GM21529 (cell line): ENCODE results near the gene ALKBH8.
"Not testable (repeated sequence)": the region's sequence is repeated elsewhere in the genome, so short reads cannot be mapped to it uniquely, and the experiment has no call there.

Experiments used
- ATAC-seq: cut with Tn5 transposase; IDR thresholded peaks from one replicate; pipeline ENCODE4 v1.9.1; 2021; ENCODE audit not compliant: unreplicated experiment

The ALKBH8 gene

GRCh38 chr11:107508201-107508857 is 57.2 kb downstream of the ALKBH8 start:
- ATAC-seq, result no peak

DNA sequence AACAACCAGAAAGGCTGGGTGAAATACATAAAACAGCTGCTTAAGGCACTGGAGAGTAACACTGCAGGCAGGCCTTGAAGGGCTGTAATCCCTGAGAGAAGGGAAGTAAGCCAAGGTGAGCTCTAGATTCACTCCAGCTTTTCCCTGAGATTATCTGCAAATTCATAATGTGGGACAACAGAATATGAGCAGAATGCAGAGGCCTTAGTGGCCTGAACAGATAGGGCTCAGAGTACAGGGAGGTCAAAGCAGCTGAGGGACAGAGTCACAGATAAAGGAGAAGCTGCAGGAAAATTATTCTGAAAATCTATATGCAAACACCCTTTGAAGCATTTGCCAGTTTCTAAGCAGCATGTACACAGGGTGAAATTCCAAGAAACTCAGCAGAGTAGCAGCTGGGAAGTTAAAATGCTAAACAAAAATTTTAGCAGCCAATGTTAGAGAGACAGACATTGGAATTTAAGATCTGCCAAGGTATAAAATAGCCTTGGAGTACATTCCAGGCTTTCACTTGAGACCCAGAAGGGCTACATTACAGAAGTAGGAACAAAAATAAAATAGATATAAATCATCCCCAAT is 59.8 kb downstream of the ALKBH8 start:
- no peak for ATAC-seq

DNA sequence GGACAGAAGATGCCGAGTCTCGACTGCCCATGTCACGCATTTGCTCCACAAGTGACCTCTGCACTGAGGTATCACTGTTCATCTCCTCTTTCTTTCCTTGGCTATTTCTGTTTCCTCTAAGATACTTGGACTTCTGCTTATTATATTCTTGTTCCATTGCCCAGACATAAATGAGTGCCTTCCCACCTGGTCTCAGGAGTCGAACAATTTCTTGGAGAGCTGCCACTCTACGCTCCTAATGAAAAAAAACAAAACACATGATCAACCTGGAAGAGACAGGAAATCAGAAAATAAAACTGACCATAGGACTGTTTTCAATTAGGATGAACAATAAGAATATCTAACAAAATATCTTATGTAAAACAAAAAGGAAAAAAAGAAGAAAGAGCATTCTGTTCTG is 60.6 kb downstream of the ALKBH8 start:
- ATAC-seq, result no peak

DNA sequence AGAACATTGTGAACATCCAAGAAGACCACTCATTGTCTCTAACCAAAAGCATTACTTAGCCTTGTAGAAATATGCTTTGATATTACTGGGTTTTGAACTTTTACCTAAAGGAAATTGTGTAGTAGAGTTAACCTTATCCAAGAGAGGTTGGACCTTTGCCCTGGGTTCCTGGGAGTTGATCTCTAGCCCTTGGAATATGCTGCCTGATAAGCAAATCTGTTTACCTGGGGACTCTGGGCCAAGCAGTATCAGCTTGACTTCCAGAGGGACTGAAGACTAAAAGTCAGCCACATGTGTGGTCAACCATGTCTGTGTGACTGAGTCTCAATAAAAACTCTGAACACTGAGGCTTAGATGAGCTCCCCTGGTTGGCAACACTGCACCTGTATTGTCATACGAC is 63.8 kb downstream of the ALKBH8 start:
- no peak for ATAC-seq

DNA sequence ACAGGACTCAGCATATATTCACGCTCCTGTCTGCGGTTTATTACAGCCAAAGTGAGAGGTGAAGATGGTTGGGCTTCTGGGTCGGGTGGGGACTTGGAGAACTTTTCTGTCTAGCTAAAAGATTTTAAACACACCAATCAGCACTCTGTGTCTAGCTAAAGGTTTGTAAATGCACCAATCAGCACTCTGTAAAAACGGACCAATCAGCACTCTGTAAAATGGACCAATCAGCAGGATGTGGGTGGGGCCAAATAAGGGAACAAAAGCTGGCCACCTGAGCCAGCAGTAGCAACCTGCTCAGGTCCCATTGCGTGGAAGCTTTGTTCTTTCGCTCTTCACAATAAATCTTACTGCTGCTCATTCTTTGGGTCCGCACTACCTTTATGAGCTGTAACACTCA is 68.2 kb downstream of the ALKBH8 start:
- ATAC-seq, result not testable (repeated sequence)

GRCh38 chr11:107496011-107496410 is 69.5 kb downstream of the ALKBH8 start:
- no peak for ATAC-seq

GRCh38 chr11:107494055-107494454 is 71.5 kb downstream of the ALKBH8 start:
- ATAC-seq, result no peak

DNA sequence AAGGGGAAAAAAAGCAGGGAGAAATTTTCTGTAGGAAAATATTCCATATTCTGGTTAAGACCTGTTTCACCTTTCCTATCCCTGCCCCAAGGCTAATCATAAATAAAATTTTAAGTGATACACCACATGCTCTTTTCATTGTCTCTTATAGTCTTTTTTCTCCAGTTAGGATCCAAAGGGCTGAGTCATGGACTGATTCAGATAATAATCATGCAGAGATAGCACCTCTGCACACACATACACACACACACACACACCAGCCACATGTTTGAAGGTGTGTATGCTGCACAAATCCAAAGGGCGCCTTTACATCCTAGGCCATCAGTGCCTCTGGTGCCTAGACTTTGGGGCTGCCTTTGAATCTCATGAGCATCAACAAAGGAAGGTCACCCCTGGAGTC is 72.4 kb downstream of the ALKBH8 start:
- ATAC-seq, result no peak

- ATAC-seq, result no peak
Measured at GRCh38 chr11:107490836-107491235, 74.7 kb downstream of the ALKBH8 start.

DNA sequence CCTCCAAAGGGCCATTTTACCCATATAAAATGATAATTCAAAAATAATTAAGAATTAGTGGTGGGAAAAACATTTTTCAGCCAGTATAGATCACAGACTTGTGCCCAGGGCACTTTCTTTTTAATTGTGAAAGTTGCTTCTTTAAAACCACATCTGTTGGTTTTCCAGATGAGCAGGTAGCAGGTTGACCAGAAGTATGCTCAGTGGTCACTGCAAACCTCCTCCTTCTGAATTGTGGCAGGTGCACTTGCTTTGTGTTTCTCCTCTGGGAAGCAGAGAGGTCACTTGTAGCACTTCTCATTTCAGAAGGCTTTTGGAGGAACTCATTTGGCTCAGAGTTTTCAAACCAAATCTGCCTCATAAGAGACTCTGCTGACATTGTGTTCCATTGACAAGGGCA is 83.3 kb downstream of the ALKBH8 start:
- ATAC-seq, result no peak

- ATAC-seq, result no peak
Measured at GRCh38 chr11:107478922-107479321, 86.6 kb downstream of the ALKBH8 start.

GRCh38 chr11:107477820-107478219 is 87.7 kb downstream of the ALKBH8 start:
- no peak for ATAC-seq

DNA sequence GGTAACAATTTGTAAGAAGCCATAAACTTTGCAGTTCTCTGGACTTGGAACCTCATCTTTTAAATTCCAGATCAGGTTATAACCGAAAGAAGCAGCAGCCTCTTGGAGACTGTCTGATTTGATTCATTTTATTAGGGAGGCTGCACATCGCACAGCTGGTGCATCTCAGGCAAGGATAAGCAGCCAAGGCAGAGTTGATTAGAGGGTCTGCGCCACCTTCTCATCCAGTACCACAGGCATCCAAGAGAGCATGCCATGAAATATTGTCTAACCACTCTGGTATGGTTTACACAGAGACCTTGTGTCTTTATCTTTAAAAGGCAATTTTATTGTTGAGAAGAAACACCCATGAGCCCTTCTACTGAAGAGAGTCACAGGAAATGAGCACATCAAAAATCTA is 91.7 kb downstream of the ALKBH8 start:
- ATAC-seq, result no peak

DNA sequence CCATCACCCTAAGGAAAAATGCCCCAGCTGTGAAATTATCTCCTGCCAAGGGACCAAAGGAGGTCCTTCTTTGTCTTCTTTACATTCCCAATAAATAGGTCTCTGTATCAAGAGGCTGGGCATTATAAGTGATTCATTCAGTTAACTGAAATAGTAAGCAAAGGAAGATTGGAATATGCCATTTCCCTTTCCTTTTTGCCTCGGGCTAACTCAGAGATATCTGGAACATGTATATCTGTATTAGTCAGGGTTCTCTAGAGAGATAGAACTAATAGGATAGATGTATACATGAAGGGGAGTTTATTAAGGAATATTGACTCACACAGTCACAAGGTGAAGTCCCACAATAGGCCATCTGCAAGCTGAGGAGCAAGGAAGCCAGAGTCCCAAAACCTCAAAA is 92.6 kb downstream of the ALKBH8 start:
- ATAC-seq, result no peak

- no peak for ATAC-seq
Measured at GRCh38 chr11:107468596-107468995, 96.9 kb downstream of the ALKBH8 start.

DNA sequence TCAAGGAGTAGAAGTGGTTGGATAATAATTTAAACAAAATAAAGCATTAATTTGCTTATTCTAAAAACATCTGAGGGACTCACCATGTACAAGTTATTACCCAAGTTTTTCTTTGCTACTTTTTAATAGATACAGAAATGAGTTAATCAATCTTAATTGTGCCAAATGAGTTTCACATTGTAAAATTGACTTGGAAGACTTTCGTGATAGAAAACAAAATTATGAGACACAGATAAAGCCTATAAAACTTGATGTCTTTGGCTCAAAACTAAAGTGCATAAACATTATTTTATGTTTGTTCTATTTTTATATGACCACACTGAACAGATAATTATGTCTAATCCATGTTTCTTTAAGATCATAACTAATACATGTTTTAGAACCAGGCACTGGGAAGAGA is 97.8 kb downstream of the ALKBH8 start:
- no peak for ATAC-seq

- ATAC-seq, result not testable (repeated sequence)
Measured at GRCh38 chr11:107466275-107466866, 99.2 kb downstream of the ALKBH8 start.

DNA sequence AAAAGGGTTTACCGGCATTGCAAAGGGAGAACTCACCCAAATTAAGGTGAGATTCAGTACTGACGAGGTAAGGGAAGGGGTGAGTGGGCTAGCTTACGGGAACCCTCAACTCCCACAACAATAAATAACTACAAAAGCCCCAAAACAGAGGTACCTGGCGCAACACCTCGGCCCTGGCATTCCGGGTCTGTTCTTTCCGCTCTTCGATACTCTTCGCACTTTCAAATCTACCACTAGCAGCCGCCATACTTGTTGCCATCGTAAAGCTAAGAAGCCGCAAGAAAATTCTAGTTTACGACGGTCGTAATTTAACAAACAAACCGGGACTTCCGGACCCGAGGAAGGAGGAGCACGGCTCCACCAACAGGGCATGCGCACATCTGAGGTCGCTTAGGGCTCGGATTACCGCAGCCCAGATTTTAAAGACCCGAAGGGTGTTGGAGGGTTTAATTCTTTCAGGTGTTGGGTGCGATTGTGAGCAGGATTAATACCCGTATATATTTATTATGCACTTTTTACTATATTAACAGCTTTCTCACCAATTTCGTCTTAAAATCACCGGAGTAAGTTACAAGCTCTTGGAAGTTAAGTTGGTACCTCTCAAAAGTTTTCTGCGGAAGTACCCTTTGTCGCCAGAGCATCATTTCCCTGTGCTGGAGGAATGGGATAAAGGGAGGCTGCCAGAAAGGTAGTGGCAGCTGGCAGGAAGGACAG is 107.8 kb downstream of the ALKBH8 start, which contains the start of gene CWF19L2:
Gene CWF19L2 (minus strand): TSS at position 268 of the 714 bp plus-strand sequence. CDS start 9 bp downstream, at position 259.
- peak; percentile 99 for ATAC-seq

DNA sequence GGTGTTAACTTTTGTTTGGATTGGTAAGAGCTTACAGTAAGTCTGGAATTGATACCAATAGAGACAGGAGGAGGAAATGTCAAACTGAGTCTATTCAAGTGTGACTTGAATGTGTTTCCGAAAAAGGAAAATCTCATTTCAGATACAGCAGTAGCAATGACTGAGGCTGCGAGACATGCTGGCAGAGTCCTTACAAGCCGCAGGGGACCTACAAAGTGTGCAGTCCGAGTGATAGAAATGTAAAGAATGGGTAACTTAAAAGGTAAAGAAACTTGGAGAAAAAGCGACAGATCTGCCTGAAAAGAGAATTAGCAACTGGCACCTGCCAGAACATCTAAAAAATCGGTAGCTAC is 108.4 kb downstream of the ALKBH8 start:
- peak; percentile 48 for ATAC-seq

- no peak for ATAC-seq
Measured at GRCh38 chr11:107453594-107454286, 111.8 kb downstream of the ALKBH8 start.
